ENCODE measurements around the gene CACNG5. TPM values are rescaled to one million over a fixed set of nuclear protein-coding genes. Genes with fewer than 3 reads are reported as not detected.

The CACNG5 gene
- total RNA-seq, 2 experiments from 2014 or later = not detected

DNA sequence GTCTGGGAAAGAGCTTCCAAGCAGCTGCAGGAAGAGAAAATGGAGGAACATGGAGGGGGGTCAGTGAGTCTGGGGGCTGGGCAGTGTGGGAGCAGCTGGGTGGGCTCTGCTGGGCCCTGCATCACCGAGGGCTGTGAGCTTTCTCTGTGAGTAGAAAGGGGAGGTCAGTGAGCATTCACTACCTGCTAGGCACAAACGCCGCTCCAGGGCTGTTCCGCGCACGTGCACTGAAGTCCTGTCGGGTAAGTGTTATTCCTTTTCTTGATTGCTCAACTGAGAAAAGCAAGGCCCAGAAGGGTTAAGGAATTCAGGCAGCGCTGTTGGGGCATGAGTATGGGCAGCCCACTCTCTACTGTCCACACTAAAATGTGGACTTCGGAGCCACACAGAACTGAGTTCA lies 4.7 kb downstream of the CACNG5 start:
- Mint-ChIP-seq H3K4me3 (no peak overlapping the region), H3K27me3 (peaks cover 23% of the 10 kb centered on the region), H3K27ac (no peak overlapping the region), H3K4me1 (no peaks in the 10 kb centered on the region), H3K36me3 (ENCODE audit: low read depth) (no peaks in the 10 kb centered on the region), H3K9me3 (ENCODE audit: low read depth) (no peaks in the 10 kb centered on the region)
- ATAC-seq (no peak), DNase-seq (no peak)
- intact Hi-C loops (cut with DNase I, micrococcal nuclease) = loop anchor here in 1 of 2 experiments (5.0 kb wide), 1 partner anchor 63 kb away; no protein-coding TSS in a partner anchor
- ChIA-PET POLR2A (no interaction called here), CTCF (no interaction called here)

DNA sequence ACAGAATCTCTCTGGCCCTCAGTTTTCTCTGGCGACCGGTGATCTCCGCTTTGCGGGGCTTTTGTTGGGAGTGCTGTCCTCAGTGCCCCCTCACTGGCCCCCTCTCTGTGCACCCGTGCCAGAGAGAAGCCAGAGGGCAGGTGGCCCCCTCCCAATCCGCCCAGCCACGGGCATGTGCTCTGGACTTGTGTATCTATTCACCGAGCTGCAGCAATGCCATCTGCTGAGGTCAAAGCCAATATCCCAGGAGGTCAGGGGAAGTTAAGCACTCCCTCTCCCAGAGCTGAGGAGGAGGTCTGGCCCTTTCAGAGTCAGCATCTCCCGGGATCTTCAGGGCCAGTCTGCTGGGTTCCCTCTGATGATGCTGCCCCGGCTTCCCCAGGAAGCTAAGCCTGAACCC lies 5.1 kb downstream of the CACNG5 start:
- ATAC-seq (no peak), DNase-seq (no peak)
- Mint-ChIP-seq H3K4me1 (no peaks in the 10 kb centered on the region), H3K27ac (no peak overlapping the region), H3K36me3 (ENCODE audit: low read depth) (no peaks in the 10 kb centered on the region), H3K9me3 (ENCODE audit: low read depth) (no peaks in the 10 kb centered on the region), H3K27me3 (peaks cover 21% of the 10 kb centered on the region), H3K4me3 (no peak overlapping the region)
- CTCF ChIA-PET = interaction anchor here (0.7 kb wide), 1 partner anchor 25 kb away, joined by 3 read pairs; no protein-coding TSS in a partner anchor
- POLR2A ChIA-PET = no interaction called here
- intact Hi-C loops (cut with DNase I, micrococcal nuclease) = loop anchor here in 1 of 2 experiments (5.0 kb wide), 1 partner anchor 62 kb away; no protein-coding TSS in a partner anchor

DNA sequence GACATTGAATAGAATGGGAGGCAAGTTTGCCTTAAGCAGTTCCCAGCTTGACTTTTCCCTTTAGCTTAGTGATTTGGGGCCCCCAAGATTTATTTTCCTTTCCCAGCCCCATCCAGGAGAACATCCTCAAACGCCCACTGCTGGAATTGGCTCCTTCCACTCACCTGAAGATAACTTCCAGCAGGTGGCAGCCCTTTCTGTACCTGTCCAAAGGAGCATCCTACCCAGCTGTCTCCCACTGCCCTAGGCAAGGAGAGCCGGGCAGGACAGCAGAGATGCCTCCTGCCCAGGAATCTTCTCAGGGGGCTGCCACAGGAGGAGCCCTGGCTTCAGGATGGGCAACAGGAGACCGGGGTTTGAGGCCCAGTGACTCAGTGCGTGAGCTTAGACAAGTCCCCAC lies 6.4 kb downstream of the CACNG5 start:
- H3K4me3 Mint-ChIP-seq = no peak overlapping the region
- peaks cover 14% of the 10 kb centered on the region for H3K27me3 Mint-ChIP-seq
- ATAC-seq (no peak), DNase-seq (no peak)
- no peaks in the 10 kb centered on the region for H3K4me1 Mint-ChIP-seq
- H3K27ac Mint-ChIP-seq = no peak overlapping the region
- ChIA-PET CTCF (no interaction called here), POLR2A (no interaction called here)
- H3K9me3 Mint-ChIP-seq (ENCODE audit: low read depth) = peaks cover 2% of the 10 kb centered on the region
- H3K36me3 Mint-ChIP-seq (ENCODE audit: low read depth) = no peaks in the 10 kb centered on the region
- intact Hi-C loops (cut with DNase I, micrococcal nuclease) = loop anchor here in 1 of 2 experiments (5.0 kb wide), 1 partner anchor 61 kb away; no protein-coding TSS in a partner anchor

DNA sequence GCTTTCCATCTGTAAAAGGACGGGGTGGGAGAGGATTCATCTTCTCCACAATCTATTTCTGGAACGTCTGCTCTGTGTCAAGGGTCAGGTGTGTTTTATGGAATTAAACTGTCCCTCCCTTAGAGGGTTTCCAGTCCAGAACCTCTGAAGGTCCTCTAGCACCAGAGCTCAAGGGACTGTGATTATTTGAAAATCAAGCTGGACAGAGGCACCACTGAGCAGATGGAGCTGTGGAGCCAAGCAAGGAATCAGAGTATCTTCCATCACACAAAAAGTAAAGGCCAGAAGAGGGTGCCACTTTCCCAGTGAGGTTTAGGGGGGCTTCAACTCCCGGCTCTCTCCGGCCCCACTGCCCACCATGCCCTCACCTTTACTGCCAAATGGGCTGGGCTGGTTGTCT lies 6.8 kb downstream of the CACNG5 start:
- Mint-ChIP-seq H3K4me3 (no peak overlapping the region), H3K9me3 (ENCODE audit: low read depth) (peaks cover 6% of the 10 kb centered on the region), H3K4me1 (no peaks in the 10 kb centered on the region), H3K36me3 (ENCODE audit: low read depth) (no peaks in the 10 kb centered on the region), H3K27me3 (peaks cover 11% of the 10 kb centered on the region), H3K27ac (no peak overlapping the region)
- DNase-seq (no peak), ATAC-seq (no peak)
- intact Hi-C loops (cut with DNase I, micrococcal nuclease) = loop anchor here in 1 of 2 experiments (5.0 kb wide), 1 partner anchor 61 kb away; no protein-coding TSS in a partner anchor
- ChIA-PET CTCF (no interaction called here), POLR2A (no interaction called here)

DNA sequence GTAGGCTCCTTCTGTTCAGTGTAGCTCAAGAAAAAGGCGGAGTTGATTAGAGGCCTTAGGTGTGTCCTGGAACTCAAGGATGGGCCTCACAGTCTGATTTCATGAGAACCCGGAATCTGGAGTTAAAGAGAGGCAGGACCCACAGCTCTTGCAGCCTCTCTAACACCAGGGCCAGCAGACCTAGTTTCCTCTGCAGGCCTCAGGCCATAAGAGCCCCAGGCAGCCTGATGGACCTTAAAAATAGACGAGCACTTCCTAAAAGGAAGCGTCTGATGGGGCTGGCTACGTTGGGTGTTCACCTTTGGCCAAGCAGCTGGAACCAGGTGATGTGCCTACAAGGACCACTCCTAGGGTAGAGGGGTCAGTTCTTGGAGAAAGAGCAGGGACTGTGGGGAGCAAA lies 7.6 kb downstream of the CACNG5 start:
- peaks cover 9% of the 10 kb centered on the region for H3K27me3 Mint-ChIP-seq
- CTCF ChIA-PET = no interaction called here
- peaks cover 6% of the 10 kb centered on the region for H3K9me3 Mint-ChIP-seq (ENCODE audit: low read depth)
- POLR2A ChIA-PET = no interaction called here
- no peak overlapping the region for H3K4me3 Mint-ChIP-seq
- intact Hi-C loops (cut with DNase I, micrococcal nuclease) = loop anchor here in 1 of 2 experiments (5.0 kb wide), 1 partner anchor 60 kb away; no protein-coding TSS in a partner anchor
- DNase-seq (no peak), ATAC-seq (no peak)
- H3K4me1 Mint-ChIP-seq = no peaks in the 10 kb centered on the region
- H3K27ac Mint-ChIP-seq = no peak overlapping the region
- no peaks in the 10 kb centered on the region for H3K36me3 Mint-ChIP-seq (ENCODE audit: low read depth)

DNA sequence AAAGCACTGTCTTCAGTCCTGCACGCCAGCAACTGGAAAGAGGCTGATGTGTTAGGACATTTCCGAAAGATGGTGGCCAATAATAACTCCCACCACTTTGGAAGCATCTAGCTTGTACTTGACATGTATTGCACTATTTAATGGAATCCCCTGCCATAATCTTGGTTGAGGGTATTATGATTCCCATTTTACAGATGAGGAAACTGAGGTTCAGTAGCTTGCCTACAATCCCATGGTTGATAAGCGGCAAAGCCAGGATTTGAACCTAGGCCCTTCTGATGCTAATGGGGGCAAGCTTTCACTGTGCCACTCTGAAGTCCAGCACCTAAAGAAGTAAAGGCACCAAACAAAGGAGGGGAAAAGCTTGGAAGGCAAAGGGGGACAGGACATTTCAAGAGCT lies 8.0 kb downstream of the CACNG5 start:
- H3K27me3 Mint-ChIP-seq = peaks cover 9% of the 10 kb centered on the region
- H3K4me3 Mint-ChIP-seq = no peak overlapping the region
- peaks cover 6% of the 10 kb centered on the region for H3K9me3 Mint-ChIP-seq (ENCODE audit: low read depth)
- intact Hi-C loops (cut with DNase I, micrococcal nuclease) = loop anchor here in 1 of 2 experiments (5.0 kb wide), 1 partner anchor 59 kb away; no protein-coding TSS in a partner anchor
- CTCF ChIA-PET = no interaction called here
- ATAC-seq = no peak
- H3K4me1 Mint-ChIP-seq = no peaks in the 10 kb centered on the region
- DNase-seq = no peak
- no peaks in the 10 kb centered on the region for H3K36me3 Mint-ChIP-seq (ENCODE audit: low read depth)
- POLR2A ChIA-PET = no interaction called here
- H3K27ac Mint-ChIP-seq = no peak overlapping the region

DNA sequence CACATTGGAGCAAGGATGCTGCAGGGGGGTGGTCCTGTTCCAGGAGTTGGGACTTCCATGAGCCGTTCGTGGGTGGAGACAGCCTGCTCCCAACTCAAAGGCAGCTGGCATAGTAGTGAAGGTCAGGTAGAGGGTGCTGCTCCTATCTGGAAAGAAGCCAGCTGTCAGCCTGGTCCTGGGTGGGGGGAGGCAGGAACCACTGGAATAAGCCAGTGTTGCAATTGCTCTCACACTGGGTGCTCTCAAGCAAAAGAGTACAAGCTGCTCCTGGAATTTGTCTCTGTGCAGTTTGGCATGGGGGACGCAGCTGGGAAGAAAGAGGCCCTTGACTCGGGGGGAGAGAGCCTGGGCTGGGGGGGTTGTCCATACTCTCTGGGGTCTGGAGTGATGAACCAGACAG lies 8.7 kb downstream of the CACNG5 start:
- H3K4me1 Mint-ChIP-seq = no peaks in the 10 kb centered on the region
- no peak for DNase-seq
- H3K4me3 Mint-ChIP-seq = no peak overlapping the region
- CTCF ChIA-PET = interaction anchor here (0.7 kb wide), 1 partner anchor 1376 kb away, joined by 3 read pairs; no protein-coding TSS in a partner anchor
- H3K27ac Mint-ChIP-seq = no peak overlapping the region
- no peak for ATAC-seq
- POLR2A ChIA-PET = no interaction called here
- H3K27me3 Mint-ChIP-seq = peaks cover 9% of the 10 kb centered on the region
- intact Hi-C loops (cut with DNase I, micrococcal nuclease) = loop anchor here in 1 of 2 experiments (5.0 kb wide), 1 partner anchor 59 kb away; no protein-coding TSS in a partner anchor
- H3K9me3 Mint-ChIP-seq (ENCODE audit: low read depth) = peaks cover 6% of the 10 kb centered on the region
- H3K36me3 Mint-ChIP-seq (ENCODE audit: low read depth) = no peaks in the 10 kb centered on the region

DNA sequence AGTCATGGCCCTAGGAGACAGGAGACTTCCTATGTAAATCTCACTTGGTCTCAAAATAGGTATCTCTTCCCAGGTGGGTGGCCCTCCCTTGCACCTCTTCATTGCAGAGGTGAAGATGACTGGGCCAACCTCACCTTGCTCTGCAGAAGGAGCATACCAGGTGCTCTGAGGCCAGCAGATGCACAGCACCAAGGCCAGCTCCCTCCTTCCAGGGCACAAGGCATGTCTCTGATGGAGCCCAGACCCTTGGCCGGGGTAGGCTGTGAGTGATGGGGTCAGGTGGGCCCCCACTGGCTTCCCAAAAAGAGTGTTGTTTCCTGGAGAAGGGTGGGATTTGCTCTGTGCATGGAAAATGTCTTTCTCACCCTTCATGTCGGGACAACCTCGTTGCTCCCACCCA lies 12.8 kb downstream of the CACNG5 start:
- Mint-ChIP-seq H3K9me3 (ENCODE audit: low read depth) (peaks cover 6% of the 10 kb centered on the region), H3K36me3 (ENCODE audit: low read depth) (no peaks in the 10 kb centered on the region), H3K27me3 (peaks cover 4% of the 10 kb centered on the region), H3K4me3 (no peak overlapping the region), H3K27ac (no peak overlapping the region), H3K4me1 (no peaks in the 10 kb centered on the region)
- intact Hi-C loops (cut with DNase I, micrococcal nuclease) = no loop called here
- no peak for ATAC-seq
- ChIA-PET CTCF (no interaction called here), POLR2A (no interaction called here)
- DNase-seq = no peak

DNA sequence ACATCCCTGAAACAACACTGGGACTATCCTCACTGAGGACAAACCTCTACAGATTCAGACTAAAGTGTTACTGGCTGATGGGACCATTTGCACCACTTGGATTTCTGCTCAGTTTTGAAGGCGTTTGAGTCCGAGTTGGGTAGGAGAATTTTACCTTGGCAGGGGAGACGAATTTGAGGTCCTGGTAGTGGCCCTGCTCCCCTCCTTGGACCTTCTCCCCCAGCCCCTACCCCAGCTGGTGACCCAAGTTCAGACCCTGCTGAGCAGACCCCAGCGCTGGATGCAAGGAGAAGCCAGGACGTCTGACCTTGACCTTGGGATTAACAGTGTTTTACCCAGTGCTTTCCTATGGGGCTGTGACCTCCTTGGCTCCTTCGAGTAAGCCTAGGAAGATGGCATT lies 13.6 kb downstream of the CACNG5 start:
- Mint-ChIP-seq H3K4me1 (no peaks in the 10 kb centered on the region), H3K4me3 (no peak overlapping the region), H3K27ac (no peak overlapping the region), H3K9me3 (ENCODE audit: low read depth) (peaks cover 6% of the 10 kb centered on the region), H3K27me3 (peaks cover 4% of the 10 kb centered on the region), H3K36me3 (ENCODE audit: low read depth) (no peaks in the 10 kb centered on the region)
- ChIA-PET CTCF (no interaction called here), POLR2A (no interaction called here)
- no peak for DNase-seq
- intact Hi-C loops (cut with DNase I, micrococcal nuclease) = no loop called here
- ATAC-seq = no peak

DNA sequence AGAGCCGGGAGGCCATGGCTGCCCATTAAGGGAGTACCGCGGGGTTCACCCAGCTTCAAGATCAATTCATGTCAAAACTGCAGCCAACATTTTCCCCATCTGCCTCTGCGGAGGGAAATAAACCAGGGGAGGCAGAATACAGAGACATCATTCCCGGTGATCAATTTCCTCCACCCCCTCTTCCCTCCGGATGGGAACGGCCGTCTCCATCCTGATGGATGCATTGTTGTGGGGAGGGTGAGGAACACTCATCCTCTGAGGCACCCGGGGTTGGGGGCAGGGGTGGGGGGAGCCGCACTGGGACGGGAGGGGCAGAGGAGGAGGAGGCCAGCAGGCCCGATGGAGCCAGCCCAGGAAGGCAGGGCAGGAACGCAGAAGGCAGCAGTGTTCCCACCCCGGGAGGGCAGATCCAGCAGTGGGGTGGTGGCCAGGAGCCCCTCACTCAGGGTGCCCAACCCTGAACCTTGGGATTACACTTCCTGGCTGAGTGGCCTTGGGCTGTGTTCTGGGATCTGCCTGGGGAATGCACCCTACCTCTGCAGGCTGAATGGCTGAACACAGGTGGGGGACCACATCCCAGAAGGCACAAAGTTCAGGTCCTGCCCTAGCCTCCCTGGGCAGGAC lies 14.2 kb downstream of the CACNG5 start:
- peaks cover 4% of the 10 kb centered on the region for H3K27me3 Mint-ChIP-seq
- no peaks in the 10 kb centered on the region for H3K4me1 Mint-ChIP-seq
- H3K36me3 Mint-ChIP-seq (ENCODE audit: low read depth) = no peaks in the 10 kb centered on the region
- ATAC-seq (no peak), DNase-seq (no peak)
- POLR2A ChIA-PET = no interaction called here
- CTCF ChIA-PET = no interaction called here
- H3K9me3 Mint-ChIP-seq (ENCODE audit: low read depth) = peaks cover 6% of the 10 kb centered on the region
- H3K27ac Mint-ChIP-seq = no peak overlapping the region
- no peak overlapping the region for H3K4me3 Mint-ChIP-seq
- intact Hi-C loops (cut with DNase I, micrococcal nuclease) = no loop called here

DNA sequence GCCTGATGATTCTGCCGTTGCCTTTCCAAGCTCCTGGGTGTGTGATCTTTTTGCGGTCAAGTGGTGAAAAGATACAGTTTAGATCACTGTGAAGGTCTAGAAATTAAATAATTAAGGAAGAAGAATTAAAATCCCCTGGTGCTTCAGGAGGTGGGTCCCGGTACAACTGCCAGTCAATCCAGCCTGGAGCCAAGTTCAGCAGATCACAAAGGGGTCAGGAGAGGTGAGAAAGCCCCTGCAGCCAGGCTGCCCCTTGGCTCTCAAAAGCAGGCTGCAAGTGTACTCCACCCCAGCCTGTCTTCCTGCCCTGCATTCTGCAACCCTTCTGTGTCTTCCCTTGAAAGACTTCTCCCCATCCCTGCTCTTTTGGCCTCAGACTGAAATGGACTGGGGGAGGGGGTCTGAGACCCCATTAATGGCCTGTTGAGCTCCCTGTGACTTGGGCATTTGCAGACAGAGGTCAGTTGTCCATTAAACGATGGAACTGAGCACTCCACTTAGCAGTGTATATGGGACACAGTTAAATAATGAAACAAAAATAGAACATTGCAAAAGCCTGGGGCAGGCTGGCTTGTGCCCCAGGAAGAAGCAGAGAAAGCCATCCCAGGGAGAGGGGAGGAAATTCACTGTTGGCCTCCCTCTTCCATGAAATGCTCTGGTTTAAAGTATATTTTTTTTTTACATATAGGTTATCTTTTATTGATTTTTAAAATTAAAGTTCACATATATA lies 15.1 kb downstream of the CACNG5 start:
- no peak overlapping the region for H3K27ac Mint-ChIP-seq
- H3K27me3 Mint-ChIP-seq = peaks cover 4% of the 10 kb centered on the region
- H3K4me1 Mint-ChIP-seq = no peaks in the 10 kb centered on the region
- ATAC-seq (no peak), DNase-seq (no peak)
- peaks cover 9% of the 10 kb centered on the region for H3K9me3 Mint-ChIP-seq (ENCODE audit: low read depth)
- ChIA-PET CTCF (no interaction called here), POLR2A (no interaction called here)
- H3K4me3 Mint-ChIP-seq = no peak overlapping the region
- no peaks in the 10 kb centered on the region for H3K36me3 Mint-ChIP-seq (ENCODE audit: low read depth)
- intact Hi-C loops (cut with DNase I, micrococcal nuclease) = no loop called here

DNA sequence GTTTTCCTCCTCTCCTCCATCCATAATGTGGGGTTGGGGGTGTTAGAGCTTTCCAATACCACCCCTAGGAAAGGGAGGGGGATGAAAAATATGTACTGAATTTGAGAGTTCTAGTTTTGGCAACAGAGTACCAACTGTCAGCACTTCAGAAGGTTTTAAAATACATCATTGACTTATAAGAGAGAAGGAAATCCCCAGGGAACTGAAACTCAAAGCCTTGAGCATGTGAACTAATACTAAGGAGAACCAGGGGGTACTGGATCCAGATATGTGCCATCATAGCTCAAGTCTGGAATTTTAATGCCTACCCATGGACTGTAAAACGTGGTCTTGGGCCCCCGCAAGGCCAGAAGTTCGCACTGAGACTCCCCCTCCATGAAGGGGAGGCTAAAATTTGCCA lies 15.8 kb downstream of the CACNG5 start:
- intact Hi-C loops (cut with DNase I, micrococcal nuclease) = no loop called here
- ATAC-seq (no peak), DNase-seq (no peak)
- Mint-ChIP-seq H3K9me3 (ENCODE audit: low read depth) (peaks cover 9% of the 10 kb centered on the region), H3K4me1 (no peaks in the 10 kb centered on the region), H3K36me3 (ENCODE audit: low read depth) (no peaks in the 10 kb centered on the region), H3K4me3 (no peak overlapping the region), H3K27me3 (peaks cover 4% of the 10 kb centered on the region), H3K27ac (no peak overlapping the region)
- ChIA-PET POLR2A (no interaction called here), CTCF (interaction anchor here (1.1 kb wide), 1 partner anchor 9 kb away, joined by 3 read pairs; no protein-coding TSS in a partner anchor)
